Hematopoietic multipotent progenitor cell treated with erythropoietin and hydrocortisone succinate and interleukin-3 and kit ligand, for 15 days (in vitro differentiated cells): ENCODE data around the gene KL.

Experiments used
- DNase-seq: peaks from one replicate; pipeline ENCODE4 v3.0.0-alpha.2; 2015; ENCODE audit warnings: low spot score

KL gene

DNA sequence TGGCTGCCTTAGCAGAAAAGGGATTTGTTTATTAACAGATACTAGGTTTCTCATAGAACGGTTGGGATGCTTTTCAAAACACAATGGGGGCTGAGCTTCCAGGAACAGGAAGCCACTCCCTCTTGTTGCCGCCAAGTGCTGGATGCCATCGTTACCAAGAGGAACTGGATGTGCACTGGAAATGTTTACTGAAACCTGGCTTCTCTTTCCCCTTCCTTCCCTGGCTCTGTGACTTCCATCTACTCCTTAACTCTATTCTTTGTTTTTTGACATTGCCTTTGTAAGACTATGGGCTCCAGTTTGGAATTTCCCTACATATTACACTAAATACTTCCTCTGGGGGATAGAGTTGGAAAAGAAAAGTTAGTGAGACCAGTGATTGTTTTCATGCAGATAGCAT lies 11.7 kb upstream of the KL start:
- no peak for DNase-seq

DNA sequence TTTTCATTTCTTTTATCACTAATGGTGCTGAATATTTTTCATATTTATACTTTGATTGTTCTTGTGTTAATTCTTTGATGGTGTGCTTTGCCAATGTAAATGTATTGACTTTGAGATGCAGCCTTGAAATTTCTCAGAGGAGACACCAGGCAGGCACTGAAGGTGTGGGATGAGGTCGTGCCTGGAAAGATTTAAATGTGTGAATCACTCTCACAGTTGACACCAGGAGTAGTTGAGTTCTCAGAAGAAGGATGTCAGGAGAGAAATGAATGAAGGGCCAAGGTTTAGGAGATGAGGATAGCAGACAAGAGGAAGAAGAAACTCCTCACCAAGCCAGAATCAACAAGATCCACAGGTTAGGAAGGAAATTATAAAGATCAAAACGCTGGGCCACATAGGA lies 10.1 kb upstream of the KL start:
- no peak for DNase-seq

DNA sequence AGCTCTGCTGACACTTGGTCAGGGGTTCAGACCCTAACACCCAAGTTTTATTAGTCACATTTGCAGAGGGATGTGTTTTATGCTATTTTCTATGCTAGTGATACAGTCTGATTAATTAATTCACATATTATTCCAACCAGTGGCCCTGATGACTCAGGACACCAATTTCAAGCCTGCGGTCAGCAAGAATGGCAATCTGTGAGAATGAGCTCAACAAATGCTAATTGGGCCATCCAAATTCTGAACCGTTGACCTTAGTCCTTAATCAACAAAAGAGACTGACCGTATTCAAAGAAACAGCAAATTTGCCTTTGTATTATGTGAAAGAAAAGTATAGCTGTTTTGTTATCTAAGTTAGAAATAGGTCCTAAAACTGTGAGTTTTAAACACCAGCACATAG lies 9.6 kb upstream of the KL start:
- DNase-seq: no peak

DNA sequence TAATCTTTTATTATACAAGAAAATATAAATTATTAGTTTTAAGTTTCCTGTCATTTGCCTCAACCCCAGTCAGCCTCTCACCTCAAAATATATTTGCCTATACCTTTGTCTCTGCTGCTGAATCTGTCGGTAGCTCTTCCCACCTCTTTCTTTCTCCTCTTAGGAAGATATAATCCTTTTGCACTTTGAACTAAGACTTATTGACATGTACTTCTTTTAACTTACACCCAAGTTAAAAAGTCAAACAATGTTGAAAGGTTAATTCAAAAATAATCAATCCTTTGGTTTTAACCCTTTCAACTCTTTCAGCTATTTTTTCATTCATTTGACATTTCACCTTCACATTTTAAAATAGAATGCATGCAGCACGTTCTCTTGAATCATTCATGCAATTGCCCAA lies 9.0 kb upstream of the KL start:
- no peak for DNase-seq

DNA sequence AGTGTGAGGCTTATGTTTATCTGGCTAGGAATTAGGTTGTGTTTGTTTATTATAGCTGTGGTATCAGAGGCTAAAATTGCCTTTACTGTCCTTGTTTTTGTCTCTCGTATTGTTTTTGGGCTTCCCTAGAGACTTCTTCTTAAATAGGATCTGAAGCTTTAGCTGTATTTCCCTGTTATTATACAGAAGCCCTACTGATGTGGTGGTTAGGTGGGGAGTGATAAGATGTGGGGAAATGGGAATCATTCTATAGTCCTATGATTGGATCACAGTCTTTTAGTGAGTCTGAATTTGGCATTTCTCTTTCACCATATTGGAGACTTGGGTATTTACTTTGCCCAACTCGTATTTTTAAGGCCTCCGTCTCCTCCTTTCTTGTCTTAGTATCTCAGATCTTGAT lies 8.3 kb upstream of the KL start:
- no peak for DNase-seq

DNA sequence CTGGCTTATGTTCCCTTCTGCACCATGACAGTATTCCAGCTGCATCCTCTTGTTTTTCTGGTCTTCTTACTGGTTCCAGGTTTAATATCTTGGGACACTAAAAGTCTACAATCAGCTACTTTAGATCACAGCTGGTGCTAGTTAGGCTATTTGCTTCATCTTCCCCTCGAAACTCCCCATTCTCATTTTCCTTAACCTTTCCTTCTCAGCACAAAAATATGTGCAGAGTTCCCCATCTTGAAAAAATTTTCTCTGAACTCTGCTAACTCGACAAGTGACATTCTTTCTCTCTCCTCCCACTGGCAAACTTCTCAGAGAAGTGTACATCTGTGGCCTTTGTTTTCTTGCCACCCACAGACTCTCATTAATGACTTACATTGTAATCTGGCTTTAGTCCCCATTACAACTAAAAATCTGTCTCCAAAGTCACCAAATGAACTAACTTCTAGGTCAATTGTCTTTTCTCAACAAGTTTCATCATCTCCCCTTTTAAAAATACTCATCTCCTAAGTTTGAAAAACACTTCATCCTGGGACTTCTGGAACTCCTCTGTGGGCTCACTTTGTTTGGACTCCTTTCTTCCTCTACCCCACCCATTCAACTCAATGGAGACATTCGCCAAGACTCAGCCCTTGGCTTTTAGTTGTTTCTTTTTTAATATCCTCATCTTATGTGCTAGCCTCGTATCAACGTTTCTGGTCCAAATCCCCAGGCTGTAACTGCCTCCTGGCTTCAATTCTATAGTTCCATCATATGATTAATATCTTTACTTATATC lies 7.1 kb upstream of the KL start:
- no peak for DNase-seq

DNA sequence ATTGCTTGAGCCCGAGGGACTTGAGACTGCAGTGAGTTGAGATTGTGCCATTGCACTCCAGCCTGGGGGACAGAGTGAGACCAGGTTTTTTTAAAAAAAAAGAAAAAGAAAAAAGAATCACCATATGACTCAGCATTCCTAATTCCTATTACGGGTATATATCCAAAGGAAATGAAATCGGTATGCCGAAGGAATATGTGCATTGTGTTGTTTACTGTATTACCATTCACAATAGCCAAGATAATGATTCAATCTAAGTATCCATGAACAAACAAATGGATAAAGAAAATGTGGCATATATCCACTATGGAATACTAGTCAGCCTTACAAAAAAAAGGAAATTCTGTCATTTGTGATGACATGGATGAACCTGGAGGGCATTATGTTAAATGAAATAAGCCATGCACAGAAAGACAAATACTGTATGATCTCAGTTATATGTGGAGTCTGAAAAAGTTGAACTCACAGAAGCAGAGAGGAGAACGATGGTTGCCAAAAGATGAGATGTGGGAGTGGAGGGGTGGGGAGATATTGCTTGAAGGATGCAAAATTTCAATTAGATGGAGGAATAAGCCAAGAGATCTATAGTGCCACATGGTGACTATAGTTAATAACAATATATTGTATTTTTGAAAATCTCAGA lies 4.3 kb upstream of the KL start:
- DNase-seq: no peak

DNA sequence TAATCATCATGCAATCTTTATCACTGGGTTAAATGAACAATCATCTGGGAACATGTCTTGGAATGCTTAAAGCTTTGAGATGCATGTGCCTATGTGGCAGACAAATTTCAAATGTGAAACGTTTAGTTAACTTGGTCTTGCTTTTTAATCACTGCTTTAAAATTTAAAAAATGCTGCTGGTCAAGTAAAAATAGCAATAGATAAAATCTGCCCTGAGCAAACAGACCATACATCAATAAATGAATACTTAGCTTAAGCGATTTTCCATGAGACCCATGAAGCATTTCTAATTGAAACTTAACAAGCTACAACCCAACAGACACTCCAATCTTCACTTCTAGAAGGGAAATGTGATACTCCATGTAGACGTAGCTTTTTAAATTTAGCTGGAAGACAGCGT lies 1.9 kb upstream of the KL start:
- DNase-seq: no peak

DNA sequence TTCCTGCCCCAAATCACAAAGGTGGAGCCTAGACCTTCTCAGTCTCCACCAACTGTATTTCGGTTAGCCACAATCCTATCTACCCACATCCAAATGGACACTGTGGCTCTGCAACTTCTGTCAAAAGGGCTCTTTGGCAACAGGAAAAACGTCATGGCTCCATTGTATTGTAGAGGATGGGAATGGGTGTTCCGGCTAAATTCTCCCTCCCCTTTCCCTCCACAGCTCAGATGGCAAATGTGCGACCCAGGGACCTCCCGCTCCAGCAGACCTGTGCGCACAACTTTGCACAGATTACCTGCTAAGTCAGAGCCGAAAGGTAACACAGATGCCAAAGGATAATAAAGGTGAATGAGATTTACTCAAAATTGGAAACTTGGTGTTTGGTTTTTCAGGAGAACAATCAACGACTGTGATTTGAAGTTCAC lies 968 bp upstream of the KL start:
- no peak for DNase-seq

DNA sequence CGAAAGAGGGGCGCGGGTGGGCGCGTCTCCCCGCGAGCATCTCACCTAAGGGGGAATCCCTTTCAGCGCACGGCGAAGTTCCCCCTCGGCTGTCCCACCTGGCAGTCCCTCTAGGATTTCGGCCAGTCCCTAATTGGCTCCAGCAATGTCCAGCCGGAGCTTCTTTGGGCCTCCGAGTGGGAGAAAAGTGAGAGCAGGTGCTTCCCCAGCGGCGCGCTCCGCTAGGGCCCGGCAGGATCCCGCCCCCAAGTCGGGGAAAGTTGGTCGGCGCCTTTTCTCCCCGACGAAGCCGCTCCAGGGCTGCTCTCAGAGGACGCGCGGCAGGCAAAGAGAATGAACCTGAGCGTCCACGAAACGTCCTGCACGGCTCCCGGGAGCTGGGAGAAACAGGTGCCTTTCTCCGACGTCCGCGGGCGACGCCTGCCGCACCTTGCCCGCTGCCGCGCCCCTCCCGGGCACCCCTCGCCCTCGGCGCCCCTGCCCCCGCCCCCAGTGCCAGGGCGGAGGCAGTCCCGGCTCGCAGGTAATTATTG lies 366 bp upstream of the KL start:
- DNase-seq: no peak

DNA sequence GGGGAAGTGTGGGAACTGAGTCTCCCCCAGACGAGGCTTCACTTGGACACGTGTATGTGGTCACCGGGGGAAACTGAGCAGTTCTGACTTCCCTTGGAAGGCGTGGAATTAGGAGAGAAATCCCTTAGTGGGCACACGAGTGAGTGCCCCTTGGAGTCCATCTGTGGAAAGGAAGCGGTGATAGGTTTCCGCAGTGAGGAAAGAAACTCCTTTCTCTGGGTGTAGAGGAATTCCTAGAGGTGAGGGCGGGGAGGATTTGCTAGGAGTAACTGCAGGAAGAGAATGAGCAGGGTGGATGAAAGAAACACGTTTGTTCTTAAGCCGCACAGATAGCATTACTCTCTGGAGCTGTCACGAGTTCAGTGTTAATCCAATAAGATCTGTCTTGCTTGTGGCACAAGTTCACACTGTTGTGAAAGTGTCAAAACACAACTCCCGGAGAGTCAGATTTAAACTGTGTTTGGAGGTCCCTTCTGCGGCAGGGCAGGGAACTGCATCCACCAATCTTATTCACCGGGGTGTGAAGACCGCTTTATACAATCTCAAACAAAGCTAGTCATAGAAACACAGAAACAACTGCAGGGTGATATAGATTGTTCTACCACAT lies 1.2 kb downstream of the KL start:
- DNase-seq: no peak

DNA sequence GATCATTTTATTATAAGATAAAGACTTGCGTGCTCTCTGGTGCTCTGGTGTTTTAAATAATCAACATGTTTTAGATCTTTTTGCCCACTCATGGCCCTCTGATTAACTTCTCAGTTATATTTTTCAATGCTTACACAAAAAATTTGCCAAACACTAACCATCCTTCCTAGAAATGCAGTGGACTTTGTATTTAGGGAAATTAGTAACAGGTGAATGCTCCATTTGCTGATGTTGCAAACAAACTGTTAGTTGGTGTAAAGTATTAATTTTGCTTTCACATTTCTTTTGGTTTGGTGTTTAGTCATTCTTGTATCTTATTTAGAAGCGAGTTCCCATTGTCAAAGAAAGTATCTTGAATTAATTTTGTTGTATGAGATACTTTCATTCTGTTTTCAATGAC lies 2.7 kb downstream of the KL start:
- no peak for DNase-seq

DNA sequence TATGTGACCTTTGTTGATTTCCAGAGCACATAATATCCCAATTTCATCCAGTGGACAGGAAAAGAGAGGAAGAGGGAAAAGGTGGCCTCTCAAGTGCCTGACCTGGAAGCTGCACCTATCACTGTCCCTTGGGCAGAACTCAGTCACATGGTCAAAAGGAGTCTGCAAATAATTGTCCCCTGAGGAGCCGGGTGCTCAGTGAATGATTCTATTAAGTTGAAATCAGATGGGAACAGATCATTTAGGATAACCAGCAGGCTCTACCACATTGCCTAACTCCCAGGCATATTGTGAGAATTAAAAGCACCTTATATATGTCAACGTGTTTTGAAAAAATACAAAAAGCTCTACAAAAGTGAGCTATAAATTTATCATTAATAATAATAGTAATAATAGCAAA lies 6.8 kb downstream of the KL start:
- DNase-seq: no peak

DNA sequence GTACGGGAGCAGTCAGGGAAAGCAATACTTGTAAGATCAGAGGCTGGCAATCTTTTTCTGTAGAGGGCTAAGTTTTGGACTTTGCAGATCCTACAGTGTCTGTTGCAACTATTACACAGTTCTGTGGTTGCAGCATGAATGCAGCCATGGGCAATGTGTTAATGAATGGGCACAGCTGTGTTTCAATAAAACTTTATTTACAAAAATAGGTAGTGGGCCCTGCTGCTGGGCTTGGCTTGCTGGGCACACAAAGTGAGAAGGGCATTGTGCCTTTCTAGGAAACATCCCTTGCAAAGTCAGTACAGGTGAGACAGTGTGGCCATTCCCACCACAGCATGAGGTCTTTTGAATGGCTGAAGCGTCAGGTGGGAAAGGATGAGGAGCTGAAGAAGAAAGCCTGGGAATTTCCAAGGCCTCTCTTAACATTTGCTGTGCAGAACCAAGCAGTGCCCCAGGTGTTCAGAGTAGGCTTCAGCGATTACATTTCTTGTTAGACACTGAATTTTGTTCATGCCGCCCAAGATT lies 9.1 kb downstream of the KL start:
- no peak for DNase-seq

DNA sequence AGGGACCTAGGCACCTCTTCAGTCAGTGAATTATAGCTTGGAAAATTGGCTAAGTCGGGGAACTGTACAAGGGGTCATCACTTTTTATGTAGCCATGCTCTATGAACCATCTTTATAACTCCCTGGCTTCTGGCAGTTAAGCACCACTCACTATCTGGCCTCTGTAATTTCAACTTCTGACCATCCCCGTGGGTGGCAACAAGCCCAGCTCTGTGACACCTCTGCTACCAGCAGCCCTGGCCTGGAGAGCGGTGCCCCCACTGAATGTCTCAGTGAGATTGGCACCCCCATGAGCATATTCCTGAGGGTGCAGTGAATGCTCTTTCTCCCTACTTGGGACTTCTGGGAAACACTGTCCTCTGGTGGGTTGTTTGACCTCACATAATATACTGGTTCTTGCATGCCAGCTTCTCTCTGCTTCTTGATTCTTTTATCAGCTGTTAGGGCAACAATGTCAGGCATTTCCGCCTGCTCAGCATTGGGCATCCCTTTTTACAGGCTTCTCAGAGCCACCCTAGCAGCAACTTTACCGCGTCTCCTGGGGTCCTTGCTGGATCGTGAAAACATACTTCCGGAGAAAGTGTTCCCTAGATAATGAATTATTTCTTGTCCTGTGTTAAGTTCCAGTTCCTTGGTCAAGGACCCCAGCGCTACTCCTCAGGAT lies 10.4 kb downstream of the KL start:
- no peak for DNase-seq

DNA sequence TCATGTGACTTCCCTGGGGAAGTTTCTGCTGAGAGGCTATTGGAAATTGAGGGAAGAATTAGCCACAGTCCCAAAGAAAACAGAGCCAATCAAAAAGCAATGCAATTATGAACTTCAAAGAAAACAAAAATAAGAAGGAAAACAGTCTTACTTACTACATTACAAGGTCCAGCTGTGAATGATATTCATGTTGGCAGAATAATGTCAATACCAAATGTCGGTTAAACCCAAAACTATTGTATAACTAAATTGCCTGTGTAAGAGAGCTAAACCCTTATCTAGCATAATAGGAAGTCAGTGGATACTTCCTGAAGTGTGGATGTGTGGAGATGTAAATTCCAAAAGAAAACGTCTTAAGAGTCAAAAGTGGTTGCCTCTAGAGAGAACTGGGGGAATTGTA lies 12.4 kb downstream of the KL start:
- no peak for DNase-seq

DNA sequence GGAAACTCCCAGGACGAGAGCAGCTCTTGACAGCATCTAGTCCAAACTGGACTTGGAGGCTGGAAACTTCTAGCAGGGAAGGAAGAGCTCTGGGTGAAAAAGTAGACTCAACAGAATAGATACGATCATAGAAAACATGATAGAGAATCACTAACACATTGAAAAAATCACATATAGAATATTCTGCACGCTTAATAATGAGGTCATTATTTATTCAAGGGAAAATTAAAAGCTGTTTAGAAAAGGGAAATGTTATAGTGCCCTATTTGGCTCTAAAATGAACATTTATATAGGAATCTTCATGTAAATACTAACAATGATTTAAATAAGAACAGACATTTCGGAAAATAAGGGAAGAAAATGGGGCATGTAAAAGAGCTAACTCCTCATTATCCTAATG lies 15.1 kb downstream of the KL start:
- DNase-seq: no peak

DNA sequence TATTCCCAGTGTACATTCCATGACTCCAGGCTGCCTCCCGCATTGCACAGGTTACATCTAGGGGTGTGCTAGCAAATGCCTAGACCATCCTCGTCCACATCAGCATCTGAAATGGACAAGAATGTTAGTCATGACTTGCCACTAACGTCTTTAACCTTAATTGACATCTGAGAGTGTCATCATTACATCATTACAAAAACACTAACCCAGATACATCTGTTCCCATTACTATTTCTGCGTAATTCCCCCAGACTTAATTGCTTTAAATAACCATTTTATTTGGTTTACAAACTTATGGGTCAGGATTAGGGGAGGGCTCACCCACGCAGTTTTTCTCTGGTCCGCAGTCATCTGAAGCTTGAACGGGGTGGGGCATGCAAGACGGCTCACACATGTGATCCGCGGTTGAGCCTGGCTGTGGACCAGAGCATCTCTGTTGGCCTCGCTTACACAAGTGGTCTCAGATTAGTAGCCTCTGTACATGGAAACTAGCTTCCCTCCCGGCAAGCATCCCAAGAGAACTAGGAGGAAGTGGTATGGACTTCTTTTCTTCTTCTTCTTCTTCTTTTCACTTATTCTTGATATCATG lies 15.9 kb downstream of the KL start:
- DNase-seq: no peak

DNA sequence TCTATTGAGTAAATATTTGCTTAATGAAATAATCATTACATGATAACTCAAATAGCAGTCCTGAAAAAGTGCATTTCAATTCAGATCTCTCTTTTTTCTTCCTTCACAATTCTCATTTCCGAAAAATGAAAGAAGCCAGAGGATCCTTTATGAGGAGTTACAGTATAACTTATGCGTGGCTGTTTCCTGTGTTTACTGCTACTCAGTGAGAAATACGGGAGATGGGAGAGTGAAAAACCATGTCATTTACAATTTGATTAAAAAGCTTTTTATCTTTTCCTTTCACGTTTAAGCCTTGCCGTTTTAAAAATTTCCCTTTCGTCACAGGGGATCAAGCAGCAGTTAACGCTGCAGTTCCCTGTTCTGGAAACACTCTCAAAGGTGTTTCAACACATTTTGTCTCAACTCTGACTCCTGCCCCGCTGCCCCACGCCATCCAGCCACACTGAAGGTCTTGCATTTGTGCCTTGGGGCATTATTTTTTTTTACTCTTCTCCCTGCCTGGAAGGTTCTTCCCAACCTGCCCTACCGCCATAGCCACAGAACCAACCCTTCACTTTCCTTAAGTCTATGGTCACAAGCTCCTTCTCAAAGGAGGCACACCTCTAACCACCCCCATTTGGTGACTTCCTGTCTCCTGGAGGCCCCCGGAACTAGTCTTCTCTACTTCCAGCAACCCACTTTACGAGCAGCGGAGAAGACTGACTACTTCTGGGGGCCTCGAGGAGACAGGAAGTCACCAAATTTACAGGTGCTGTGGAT lies 17.0 kb downstream of the KL start:
- DNase-seq: no peak

DNA sequence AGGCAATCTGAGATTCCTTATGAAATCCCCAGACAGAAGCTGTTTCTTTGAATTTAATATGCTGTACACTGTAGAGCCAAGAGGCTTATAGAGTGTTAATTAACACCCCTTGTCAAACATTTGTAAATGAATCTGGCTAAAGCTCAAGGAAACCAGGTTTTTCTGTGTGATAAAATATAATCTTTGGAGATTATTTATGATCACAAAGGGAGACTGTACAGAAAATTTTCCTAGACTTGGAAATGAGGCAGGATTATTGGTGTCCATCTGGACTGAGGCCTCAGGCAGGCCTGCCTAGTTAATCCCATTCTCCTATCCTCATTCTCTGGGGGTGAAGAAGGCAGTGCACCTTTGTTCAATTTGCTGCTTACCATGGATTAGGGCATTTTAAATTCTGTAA lies 17.8 kb downstream of the KL start:
- no peak for DNase-seq

DNA sequence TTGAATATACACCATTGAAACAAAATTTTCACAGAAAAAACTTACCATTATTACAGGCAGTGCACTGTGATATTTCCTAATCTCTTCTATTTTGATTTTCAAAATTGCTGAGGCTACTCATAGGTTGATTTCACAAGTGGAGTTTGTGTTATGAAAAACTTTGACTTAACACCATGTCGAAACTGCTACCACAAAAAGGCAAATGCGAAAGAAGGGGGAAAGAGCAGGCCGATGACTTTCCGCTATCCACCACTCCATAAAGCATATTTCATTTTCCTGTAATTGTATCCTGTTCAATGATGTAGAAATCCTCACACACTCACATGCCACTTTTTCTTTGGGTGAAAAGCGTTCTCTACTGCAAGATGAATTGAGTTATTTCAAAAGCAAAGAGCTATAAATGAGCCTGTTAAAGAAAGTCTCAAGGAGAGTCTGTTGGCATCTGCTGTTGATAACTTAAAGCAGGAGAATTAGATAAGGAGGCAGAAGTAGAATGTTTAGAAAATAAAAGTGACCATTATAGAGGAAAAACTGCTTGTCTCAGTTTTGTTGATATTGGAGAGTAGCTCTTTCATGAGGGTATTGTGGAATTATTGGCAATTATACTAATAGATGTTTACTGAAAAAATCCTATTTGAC lies 18.8 kb downstream of the KL start:
- no peak for DNase-seq
